HCT116 (cell line): ENCODE measurements around the gene PINK1. TPM values are rescaled to one million over a fixed set of nuclear protein-coding genes. Genes with fewer than 3 reads are reported as not detected.
A peak's percentile ranks its signal among the peaks of the same experiment; 100 is the strongest.

Source experiments
- ATAC-seq: fragments of 200-7000 bp; cut with Tn5 transposase; 2 replicates; pipeline ENCODE4 v1.9.1; 2020; ENCODE audit warnings: mild to moderate bottlenecking, moderate library complexity
- BruUV-seq: library from RNA; stranded (reverse); fragments of 400-500 nt; replicated peaks from 2 replicates; lab custom pipeline; 2021; lab: Mats Ljungman, UMichigan
- CTCF ChIA-PET: fragments of 300-600 bp; sonication (Branson Sonifier 250); formaldehyde crosslinking; loops from one replicate; lab custom pipeline; 2021; ENCODE audit warnings: antibody characterized with exemption; lab: Charles Lee
- POLR2A ChIA-PET: fragments of 300-600, 350-600 bp; sonication (Branson Sonifier 250); formaldehyde crosslinking; loops from one replicate; lab custom pipeline; 2021; ENCODE audit warnings: antibody characterized with exemption; lab: Charles Lee
- RAD21 ChIA-PET, 2 experiments: fragments of 300-600 bp; sonication (Branson Sonifier 250); formaldehyde crosslinking; loops; one replicate each; lab custom pipeline; 2023; ENCODE audit warnings: low total read pairs in 2 of 2; ENCODE audit not compliant: uncharacterized antibody in 2 of 2, unreplicated experiment in 2 of 2, low non-redundant PET in 1 of 2; lab: Charles Lee
- DNase-seq: peaks from one replicate; pipeline ENCODE4 v3.0.0-alpha.2; 2010; ENCODE audit warnings: low read depth, low spot score
- H2AFZ ChIP-seq: fragments of 200-600 bp; shearing (Covaris generic), sonication (generic); 2 replicates; pipeline ENCODE4 v1.6.1; 2017; ENCODE audit warnings: low read depth, mixed run types, mixed read lengths, antibody characterized with exemption, low read length; ENCODE audit not compliant: poor library complexity, severe bottlenecking
- H3K27ac ChIP-seq: 2 replicates; pipeline ENCODE4 v1.5.1; 2012; ENCODE audit warnings: low read depth, low read length
- H3K27me3 ChIP-seq: fragments of 200-600 bp; sonication (generic); 2 replicates; pipeline ENCODE4 v1.6.1; 2016; ENCODE audit warnings: mixed run types, low read length, mixed read lengths; ENCODE audit not compliant: insufficient read depth
- H3K36me3 ChIP-seq, 2 experiments: fragments of 200-500 bp in 1 of 2; fragments of 200-600 bp in 1 of 2; sonication (Bioruptor generic) in 1 of 2; sonication (generic) in 1 of 2; 2 replicates each; pipeline versions ENCODE4 v1.5.1 to v1.6.1; 2014 to 2016; ENCODE audit warnings: low read length in 2 of 2, inconsistent platforms in 1 of 2, mixed read lengths in 1 of 2, mixed run types in 1 of 2; ENCODE audit not compliant: insufficient read depth in 2 of 2, control insufficient read depth in 1 of 2
- H3K4me1 ChIP-seq, 2 experiments: fragments of 200-600 bp in 1 of 2; sonication (generic) in 1 of 2; 2 replicates each; pipeline versions ENCODE4 v1.5.1 to v1.6.1; 2012 to 2017; ENCODE audit warnings: low read length in 2 of 2, inconsistent platforms in 1 of 2, mild to moderate bottlenecking in 1 of 2, mixed read lengths in 1 of 2, mixed run types in 1 of 2, moderate library complexity in 1 of 2; ENCODE audit not compliant: insufficient read depth in 2 of 2, control insufficient read depth in 1 of 2
- H3K4me2 ChIP-seq: fragments of 200-600 bp; sonication (generic); 2 replicates; pipeline ENCODE4 v1.6.1; 2017; ENCODE audit warnings: mixed run types, low read length, mixed read lengths
- H3K4me3 ChIP-seq, 2 experiments: fragments of 200-600 bp in 1 of 2; sonication (generic) in 1 of 2; replicated peaks in 1 of 2; 2 replicates each; pipeline ENCODE4 v1.5.1; 2011 to 2016; ENCODE audit warnings: low read length in 2 of 2, control low read depth in 1 of 2, low read depth in 1 of 2, mild to moderate bottlenecking in 1 of 2, mixed read lengths in 1 of 2, mixed run types in 1 of 2
- H3K79me2 ChIP-seq: fragments of 200-600 bp; sonication (generic); 2 replicates; pipeline ENCODE4 v1.6.1; 2017; ENCODE audit warnings: mild to moderate bottlenecking, mixed run types, low read length, moderate library complexity, mixed read lengths; ENCODE audit not compliant: insufficient read depth
- H3K9ac ChIP-seq: fragments of 200-600 bp; sonication (generic); 2 replicates; pipeline ENCODE4 v1.6.1; 2016; ENCODE audit warnings: low read length, mixed read lengths
- H3K9me2 ChIP-seq: fragments of 200-600 bp; sonication (generic), shearing (Covaris generic); 2 replicates; pipeline ENCODE4 v1.6.1; 2017; ENCODE audit warnings: mixed run types, mild to moderate bottlenecking, moderate library complexity; ENCODE audit not compliant: insufficient read depth
- H3K9me3 ChIP-seq, 2 experiments: fragments of 200-500 bp in 1 of 2; fragments of 200-600 bp in 1 of 2; sonication (Bioruptor generic) in 1 of 2; sonication (generic) in 1 of 2; 2 replicates each; pipeline ENCODE4 v1.6.1; 2014 to 2017; ENCODE audit warnings: low read length in 2 of 2, mixed read lengths in 2 of 2, inconsistent platforms in 1 of 2, low read depth in 1 of 2, mild to moderate bottlenecking in 1 of 2, mixed run types in 1 of 2, moderate library complexity in 1 of 2; ENCODE audit not compliant: control insufficient read depth in 1 of 2, insufficient read depth in 1 of 2
- H4K20me1 ChIP-seq: fragments of 200-600 bp; sonication (generic), shearing (Covaris generic); 2 replicates; pipeline ENCODE4 v1.6.1; 2017; ENCODE audit warnings: mixed run types, mild to moderate bottlenecking, moderate library complexity; ENCODE audit not compliant: insufficient read depth
- CBX3 ChIP-seq: IDR thresholded peaks from 2 replicates; pipeline ENCODE4 v1.6.1; 2012; ENCODE audit warnings: low read depth
- CTCF ChIP-seq, 3 experiments: fragments of 200-600 bp in 1 of 3; sonication (generic) in 1 of 3; IDR thresholded peaks in 2 of 3; conservative IDR thresholded peaks in 1 of 3; 2 replicates each; pipeline ENCODE4 v1.5.1; 2012 to 2017; ENCODE audit warnings: low read depth in 2 of 3, low read length in 2 of 3, antibody characterized with exemption in 1 of 3, borderline replicate concordance in 1 of 3, control low read depth in 1 of 3, mild to moderate bottlenecking in 1 of 3, mixed read lengths in 1 of 3, mixed run types in 1 of 3, moderate library complexity in 1 of 3; ENCODE audit not compliant: insufficient read depth in 1 of 3
- MAX ChIP-seq: IDR thresholded peaks from 2 replicates; pipeline ENCODE4 v1.6.1; 2012
- RAD21 ChIP-seq: IDR thresholded peaks from 2 replicates; pipeline ENCODE4 v1.6.1; 2012; ENCODE audit warnings: low read depth, mild to moderate bottlenecking
- SP1 ChIP-seq: IDR thresholded peaks from 2 replicates; pipeline ENCODE4 v1.6.1; 2012; ENCODE audit warnings: low read depth
- intact Hi-C: fragments of 100-400 bp; cut with micrococcal nuclease; formaldehyde crosslinking; loops from 2 replicates; pipeline ENCODE4 v1.10.0; 2022
- total RNA-seq: library from RNA; stranded (reverse); gene quantifications from one replicate; pipeline ENCODE4 v1.2.1, GENCODE V29; 2021; ENCODE audit not compliant: unreplicated experiment

PINK1 gene
- total RNA-seq, 1 experiment from 2014 or later = 29.4 TPM

- no peaks in the 10 kb centered on the region for H4K20me1 ChIP-seq
- no TSS peak for BruUV-seq
- TF ChIP-seq CTCF (IDR thresholded peaks at IDR 0.05 in 2 of 3, conservative IDR thresholded peaks at IDR 0.05 in 1 of 3; ENCODE audit: borderline replicate concordance in 1 of 3, insufficient read depth in 1 of 3, low read depth in 2 of 3, low read length in 2 of 3) (no peak), MAX (peak; percentile 45; the same call in 1 of the 2 replicates), SP1 (peak; percentile 29; the same call in 1 of the 2 replicates), CBX3 (peak; percentile 65; the same call in 1 of the 2 replicates), RAD21 (no peak)
- RAD21 ChIA-PET = no interaction called here
- CTCF ChIA-PET = interaction anchor here (1.0 to 2.9 kb wide), 4 partner anchors 12 to 46 kb away, joined by 4 to 21 read pairs (median 10); partner anchors contain the start of gene PINK1
- no peak overlapping the region for H3K27ac ChIP-seq
- H3K36me3 ChIP-seq = no peaks in the 10 kb centered on the region
- no peak for ATAC-seq
- H3K27me3 ChIP-seq = no peaks in the 10 kb centered on the region
- H3K9ac ChIP-seq = no peak overlapping the region
- H3K4me3 ChIP-seq = no peak overlapping the region
- no peaks in the 10 kb centered on the region for H3K79me2 ChIP-seq
- POLR2A ChIA-PET = interaction anchor here (1.3 kb wide), 1 partner anchor 46 kb away, joined by 3 read pairs; no protein-coding TSS in a partner anchor
- no peaks in the 10 kb centered on the region for H3K9me3 ChIP-seq
- H3K4me2 ChIP-seq = peak overlapping the region; percentile 99
- H2AFZ ChIP-seq = no peak overlapping the region
- peaks cover 23 to 47% of the 10 kb centered on the region in 2 experiments for H3K4me1 ChIP-seq
- no peak for DNase-seq
- intact Hi-C loops = no loop called here
- H3K9me2 ChIP-seq = no peaks in the 10 kb centered on the region
Observed at GRCh38 chr1:20587661-20588053, 45.6 kb upstream of the PINK1 start.
